H1 (cell line): ENCODE data around the gene GXYLT1. TPM values are rescaled to one million over a fixed set of nuclear protein-coding genes. Genes with fewer than 3 reads are reported as not detected.

Experiments used
- BACH1 ChIP-seq: IDR thresholded peaks from 2 replicates; pipeline ENCODE4 v1.6.1; 2012; ENCODE audit warnings: low read length, improper control_type of control experiment
- BCL11A ChIP-seq, 2 experiments: IDR thresholded peaks; one replicate each; pipeline ENCODE4 v1.6.1; 2011; ENCODE audit warnings: low read depth in 2 of 2, low read length in 2 of 2, mild to moderate bottlenecking in 2 of 2
- HDAC2 ChIP-seq, 2 experiments: fragments of 300-600 bp in 1 of 2; sonication (generic) in 1 of 2; IDR thresholded peaks; 2 replicates each; pipeline ENCODE4 v1.6.1; 2011 to 2012; ENCODE audit warnings: low read depth in 2 of 2, low read length in 2 of 2, mild to moderate bottlenecking in 2 of 2, moderate library complexity in 2 of 2, borderline replicate concordance in 1 of 2, inconsistent platforms in 1 of 2
- NRF1 ChIP-seq: IDR thresholded peaks from 2 replicates; pipeline ENCODE4 v1.6.1; 2011; ENCODE audit warnings: mild to moderate bottlenecking, low read depth, low read length, improper control_type of control experiment
- POU5F1 ChIP-seq: IDR thresholded peaks from 2 replicates; pipeline ENCODE4 v1.6.1; 2011; ENCODE audit warnings: low read depth, mild to moderate bottlenecking, low read length, moderate library complexity
- SIN3A ChIP-seq, 2 experiments: IDR thresholded peaks in 1 of 2; conservative IDR thresholded peaks in 1 of 2; 2 replicates each; pipeline ENCODE4 v1.6.1; 2011 to 2012; ENCODE audit warnings: low read length in 2 of 2, improper control_type of control experiment in 1 of 2, low read depth in 1 of 2, mild to moderate bottlenecking in 1 of 2
- SP1 ChIP-seq: IDR thresholded peaks from 2 replicates; pipeline ENCODE4 v1.6.1; 2011; ENCODE audit warnings: low read depth, low read length
- TAF7 ChIP-seq: optimal IDR thresholded peaks from 2 replicates; pipeline ENCODE3; 2011; ENCODE audit warnings: low read depth, mild to moderate bottlenecking, inconsistent platforms, low read length, moderate library complexity, borderline replicate concordance
- polyA plus RNA-seq, 7 experiments: library from polyadenylated mRNA; depleted of rRNA in 3 of 7; stranded (reverse) in 5 of 7; unstranded in 2 of 7; fragments of >200 nt in 5 of 7; fragments of 200-250 nt in 2 of 7; gene quantifications; 1 replicate in 5 of 7; 2 replicates in 1 of 7; 4 replicates in 1 of 7; pipeline versions ENCODE4 v1.2.1 to v1.2.3, GENCODE V29; 2011 to 2013; ENCODE audit warnings: missing spikeins in 2 of 7, mixed read lengths in 2 of 7
- total RNA-seq: library from RNA; stranded (reverse); fragmentation: NEBNext Ultra II Directional; extraction: Animal tissue kit (Norgen Biotek cat#: 25700); gene quantifications from 2 replicates; pipeline ENCODE4 v1.2.1, GENCODE V29; 2021
- TF ChIP-seq, protein P1 (sequence below): fragments of 300-600 bp; sonication (generic); IDR thresholded peaks from 2 replicates; pipeline ENCODE4 v1.7.1; 2012; ENCODE audit warnings: low read length, moderate library complexity, mild to moderate bottlenecking, inconsistent platforms; ENCODE audit not compliant: insufficient replicate concordance

Gene GXYLT1
- total and polyA plus RNA-seq, 2 of the 8 experiments (the other 6 are each of a cell fraction or from before 2014, with no cell fraction given), result 3.1 to 10.7 TPM

- TF ChIP-seq, protein P1, sequence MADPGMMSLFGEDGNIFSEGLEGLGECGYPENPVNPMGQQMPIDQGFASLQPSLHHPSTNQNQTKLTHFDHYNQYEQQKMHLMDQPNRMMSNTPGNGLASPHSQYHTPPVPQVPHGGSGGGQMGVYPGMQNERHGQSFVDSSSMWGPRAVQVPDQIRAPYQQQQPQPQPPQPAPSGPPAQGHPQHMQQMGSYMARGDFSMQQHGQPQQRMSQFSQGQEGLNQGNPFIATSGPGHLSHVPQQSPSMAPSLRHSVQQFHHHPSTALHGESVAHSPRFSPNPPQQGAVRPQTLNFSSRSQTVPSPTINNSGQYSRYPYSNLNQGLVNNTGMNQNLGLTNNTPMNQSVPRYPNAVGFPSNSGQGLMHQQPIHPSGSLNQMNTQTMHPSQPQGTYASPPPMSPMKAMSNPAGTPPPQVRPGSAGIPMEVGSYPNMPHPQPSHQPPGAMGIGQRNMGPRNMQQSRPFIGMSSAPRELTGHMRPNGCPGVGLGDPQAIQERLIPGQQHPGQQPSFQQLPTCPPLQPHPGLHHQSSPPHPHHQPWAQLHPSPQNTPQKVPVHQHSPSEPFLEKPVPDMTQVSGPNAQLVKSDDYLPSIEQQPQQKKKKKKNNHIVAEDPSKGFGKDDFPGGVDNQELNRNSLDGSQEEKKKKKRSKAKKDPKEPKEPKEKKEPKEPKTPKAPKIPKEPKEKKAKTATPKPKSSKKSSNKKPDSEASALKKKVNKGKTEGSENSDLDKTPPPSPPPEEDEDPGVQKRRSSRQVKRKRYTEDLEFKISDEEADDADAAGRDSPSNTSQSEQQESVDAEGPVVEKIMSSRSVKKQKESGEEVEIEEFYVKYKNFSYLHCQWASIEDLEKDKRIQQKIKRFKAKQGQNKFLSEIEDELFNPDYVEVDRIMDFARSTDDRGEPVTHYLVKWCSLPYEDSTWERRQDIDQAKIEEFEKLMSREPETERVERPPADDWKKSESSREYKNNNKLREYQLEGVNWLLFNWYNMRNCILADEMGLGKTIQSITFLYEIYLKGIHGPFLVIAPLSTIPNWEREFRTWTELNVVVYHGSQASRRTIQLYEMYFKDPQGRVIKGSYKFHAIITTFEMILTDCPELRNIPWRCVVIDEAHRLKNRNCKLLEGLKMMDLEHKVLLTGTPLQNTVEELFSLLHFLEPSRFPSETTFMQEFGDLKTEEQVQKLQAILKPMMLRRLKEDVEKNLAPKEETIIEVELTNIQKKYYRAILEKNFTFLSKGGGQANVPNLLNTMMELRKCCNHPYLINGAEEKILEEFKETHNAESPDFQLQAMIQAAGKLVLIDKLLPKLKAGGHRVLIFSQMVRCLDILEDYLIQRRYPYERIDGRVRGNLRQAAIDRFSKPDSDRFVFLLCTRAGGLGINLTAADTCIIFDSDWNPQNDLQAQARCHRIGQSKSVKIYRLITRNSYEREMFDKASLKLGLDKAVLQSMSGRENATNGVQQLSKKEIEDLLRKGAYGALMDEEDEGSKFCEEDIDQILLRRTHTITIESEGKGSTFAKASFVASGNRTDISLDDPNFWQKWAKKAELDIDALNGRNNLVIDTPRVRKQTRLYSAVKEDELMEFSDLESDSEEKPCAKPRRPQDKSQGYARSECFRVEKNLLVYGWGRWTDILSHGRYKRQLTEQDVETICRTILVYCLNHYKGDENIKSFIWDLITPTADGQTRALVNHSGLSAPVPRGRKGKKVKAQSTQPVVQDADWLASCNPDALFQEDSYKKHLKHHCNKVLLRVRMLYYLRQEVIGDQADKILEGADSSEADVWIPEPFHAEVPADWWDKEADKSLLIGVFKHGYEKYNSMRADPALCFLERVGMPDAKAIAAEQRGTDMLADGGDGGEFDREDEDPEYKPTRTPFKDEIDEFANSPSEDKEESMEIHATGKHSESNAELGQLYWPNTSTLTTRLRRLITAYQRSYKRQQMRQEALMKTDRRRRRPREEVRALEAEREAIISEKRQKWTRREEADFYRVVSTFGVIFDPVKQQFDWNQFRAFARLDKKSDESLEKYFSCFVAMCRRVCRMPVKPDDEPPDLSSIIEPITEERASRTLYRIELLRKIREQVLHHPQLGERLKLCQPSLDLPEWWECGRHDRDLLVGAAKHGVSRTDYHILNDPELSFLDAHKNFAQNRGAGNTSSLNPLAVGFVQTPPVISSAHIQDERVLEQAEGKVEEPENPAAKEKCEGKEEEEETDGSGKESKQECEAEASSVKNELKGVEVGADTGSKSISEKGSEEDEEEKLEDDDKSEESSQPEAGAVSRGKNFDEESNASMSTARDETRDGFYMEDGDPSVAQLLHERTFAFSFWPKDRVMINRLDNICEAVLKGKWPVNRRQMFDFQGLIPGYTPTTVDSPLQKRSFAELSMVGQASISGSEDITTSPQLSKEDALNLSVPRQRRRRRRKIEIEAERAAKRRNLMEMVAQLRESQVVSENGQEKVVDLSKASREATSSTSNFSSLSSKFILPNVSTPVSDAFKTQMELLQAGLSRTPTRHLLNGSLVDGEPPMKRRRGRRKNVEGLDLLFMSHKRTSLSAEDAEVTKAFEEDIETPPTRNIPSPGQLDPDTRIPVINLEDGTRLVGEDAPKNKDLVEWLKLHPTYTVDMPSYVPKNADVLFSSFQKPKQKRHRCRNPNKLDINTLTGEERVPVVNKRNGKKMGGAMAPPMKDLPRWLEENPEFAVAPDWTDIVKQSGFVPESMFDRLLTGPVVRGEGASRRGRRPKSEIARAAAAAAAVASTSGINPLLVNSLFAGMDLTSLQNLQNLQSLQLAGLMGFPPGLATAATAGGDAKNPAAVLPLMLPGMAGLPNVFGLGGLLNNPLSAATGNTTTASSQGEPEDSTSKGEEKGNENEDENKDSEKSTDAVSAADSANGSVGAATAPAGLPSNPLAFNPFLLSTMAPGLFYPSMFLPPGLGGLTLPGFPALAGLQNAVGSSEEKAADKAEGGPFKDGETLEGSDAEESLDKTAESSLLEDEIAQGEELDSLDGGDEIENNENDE, result no peak
- peak; percentile 53 for TF ChIP-seq TAF7
- no peak for TF ChIP-seq SIN3A (conservative IDR thresholded peaks at IDR 0.05 in 1 of 2, IDR thresholded peaks at IDR 0.05 in 1 of 2; ENCODE audit: low read depth in 1 of 2, low read length in 2 of 2)
- TF ChIP-seq BCL11A (IDR thresholded peaks at IDR 0.05; ENCODE audit: low read depth in 2 of 2, low read length in 2 of 2), result no peak
- no peak; a peak in 1 of 4 replicates for TF ChIP-seq HDAC2 (IDR thresholded peaks at IDR 0.05; ENCODE audit: borderline replicate concordance in 1 of 2, low read depth in 2 of 2, low read length in 2 of 2)
- peak; percentile 24; the same call in 1 of the 2 replicates for TF ChIP-seq NRF1
- no peak for TF ChIP-seq POU5F1
- no peak for TF ChIP-seq SP1
- peak; percentile 46 for TF ChIP-seq BACH1
Observed at GRCh38 chr12:42144408-42145196, at the start of gene GXYLT1 (continued).
